GM21723 (cell line): ENCODE results near the gene GDE1.

Experiments
- ATAC-seq: cut with Tn5 transposase; IDR thresholded peaks from one replicate; pipeline ENCODE4 v1.9.1; 2021; ENCODE audit warnings: mild to moderate bottlenecking, moderate library complexity; ENCODE audit not compliant: unreplicated experiment

The GDE1 gene

GRCh38 chr16:19488213-19488640 lies 33.7 kb downstream of the GDE1 start:
- no peak for ATAC-seq

DNA sequence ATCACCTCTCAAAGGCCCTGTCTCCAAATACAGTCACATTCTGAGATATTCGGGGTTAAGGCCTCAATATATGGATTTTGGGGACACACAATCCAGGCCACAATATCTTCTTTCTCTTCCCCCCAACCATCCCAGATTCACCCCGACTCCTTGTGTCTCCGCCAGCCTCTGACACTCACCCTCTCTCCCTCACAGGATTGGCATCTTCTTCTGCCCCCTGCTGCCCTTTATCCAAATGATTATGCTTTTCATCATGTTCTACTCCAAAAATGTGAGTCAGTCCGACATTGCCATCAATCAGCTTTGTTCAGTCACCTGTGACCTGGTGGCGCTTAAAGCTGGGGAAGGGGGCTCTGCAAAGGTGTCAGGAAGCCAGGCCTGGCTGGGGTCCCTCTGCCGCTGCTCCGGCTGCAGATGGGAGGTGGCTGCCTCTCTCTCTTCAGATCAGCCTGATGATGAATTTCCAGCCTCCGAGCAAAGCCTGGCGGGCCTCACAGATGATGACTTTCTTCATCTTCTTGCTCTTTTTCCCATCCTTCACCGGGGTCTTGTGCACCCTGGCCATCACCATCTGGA lies 35.1 kb downstream of the GDE1 start:
- no peak for ATAC-seq

DNA sequence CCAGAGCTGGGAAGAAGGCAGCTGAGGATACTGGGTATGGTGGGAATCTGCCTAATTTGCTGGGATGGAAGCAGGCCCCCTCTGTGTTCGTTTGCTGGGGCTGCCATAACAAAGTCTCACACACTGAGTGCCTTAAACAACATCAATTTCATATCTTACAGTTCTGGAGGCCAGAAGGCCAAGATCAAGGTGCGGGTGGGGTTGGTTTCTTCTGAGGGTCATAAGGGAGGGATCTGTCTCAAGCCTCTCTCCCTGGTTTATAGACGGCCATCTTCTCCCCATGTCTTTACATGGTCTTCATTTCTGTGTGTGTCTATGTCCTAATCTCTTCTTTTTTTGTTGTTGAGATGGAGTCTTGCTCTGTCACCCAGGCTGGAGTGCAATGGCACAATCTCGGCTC lies 35.8 kb downstream of the GDE1 start:
- ATAC-seq = no peak

GRCh38 chr16:19485611-19486010 lies 36.3 kb downstream of the GDE1 start:
- ATAC-seq = no peak

DNA sequence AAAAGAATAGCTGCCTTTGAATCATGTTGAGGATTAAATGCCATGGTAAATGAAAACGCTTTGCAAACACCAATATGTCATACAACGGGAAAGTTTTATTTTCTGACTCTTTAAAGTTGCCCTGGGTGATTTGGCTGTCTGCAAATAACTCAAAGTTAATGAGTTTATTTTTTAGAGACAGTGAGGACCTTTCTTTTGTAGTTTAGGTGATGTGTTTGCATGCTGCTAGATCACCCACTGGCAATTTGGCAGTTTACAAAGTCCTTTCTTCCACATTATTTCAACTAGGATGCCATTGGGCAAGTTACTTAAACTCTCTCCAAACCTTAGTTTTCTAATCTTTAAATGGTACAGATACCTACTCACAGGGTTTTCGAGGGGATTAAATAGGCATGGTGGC lies 37.8 kb downstream of the GDE1 start:
- ATAC-seq = no peak

- no peak for ATAC-seq
Observed at GRCh38 chr16:19482291-19482690, 39.6 kb downstream of the GDE1 start.

GRCh38 chr16:19481769-19482168 lies 40.1 kb downstream of the GDE1 start:
- no peak for ATAC-seq

DNA sequence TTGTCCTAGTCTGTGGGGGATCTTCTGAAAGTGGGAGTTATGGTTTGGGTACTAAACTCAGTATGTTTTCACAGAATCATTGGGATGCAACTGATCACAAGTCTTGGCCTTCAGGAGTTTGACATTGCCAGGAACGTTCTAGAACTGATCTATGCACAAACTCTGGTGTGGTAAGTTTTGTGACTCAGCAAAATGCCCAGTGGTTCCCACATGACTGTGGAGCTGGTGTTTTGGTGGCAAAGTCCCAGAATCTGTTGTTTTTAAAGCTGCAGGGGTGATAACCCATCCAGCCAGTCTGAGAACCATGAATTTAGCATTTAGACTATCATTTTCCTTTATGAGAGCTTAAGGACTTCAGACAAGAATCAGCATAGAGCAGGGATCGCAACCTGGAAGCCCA lies 40.6 kb downstream of the GDE1 start:
- ATAC-seq = no peak

DNA sequence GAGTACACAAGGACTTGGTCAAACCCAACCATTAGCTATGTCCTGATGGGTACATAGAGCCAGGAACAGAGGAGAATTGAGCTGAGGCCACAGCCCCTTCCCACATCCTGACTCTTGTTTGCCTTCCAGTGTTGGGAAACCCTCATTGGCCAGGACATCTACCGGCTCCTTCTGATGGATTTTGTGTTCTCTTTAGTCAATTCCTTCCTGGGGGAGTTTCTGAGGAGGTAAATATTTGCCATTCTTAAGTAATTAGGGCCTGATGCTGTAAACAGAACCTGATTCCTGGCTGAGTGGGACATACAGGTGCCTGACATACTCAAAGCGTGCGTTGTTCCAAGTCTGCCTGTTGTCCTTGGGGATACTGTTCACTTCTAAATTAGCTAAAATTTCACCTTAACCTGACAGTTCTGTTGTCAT lies 42.6 kb downstream of the GDE1 start:
- no peak for ATAC-seq

DNA sequence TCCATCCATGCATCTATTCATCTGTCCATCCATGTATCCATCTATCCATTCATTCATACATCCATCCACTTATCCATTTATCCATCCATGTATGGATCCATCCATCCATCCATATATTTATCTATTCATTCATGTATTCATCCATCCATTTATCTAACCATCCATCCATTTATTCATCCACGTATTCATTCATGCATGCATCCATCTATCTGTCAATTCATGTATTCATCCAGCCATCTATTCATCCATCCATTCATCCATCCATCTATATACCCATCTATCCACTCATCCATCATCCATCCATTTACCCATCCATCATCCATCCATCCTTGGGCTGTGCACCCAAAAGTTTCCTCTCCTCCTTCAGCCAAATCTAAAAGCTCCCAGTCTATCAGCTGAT lies 43.4 kb downstream of the GDE1 start:
- no peak for ATAC-seq

GRCh38 chr16:19474617-19475016 lies 47.3 kb downstream of the GDE1 start:
- ATAC-seq = no peak

GRCh38 chr16:19472482-19472881 lies 49.4 kb downstream of the GDE1 start:
- ATAC-seq = no peak

DNA sequence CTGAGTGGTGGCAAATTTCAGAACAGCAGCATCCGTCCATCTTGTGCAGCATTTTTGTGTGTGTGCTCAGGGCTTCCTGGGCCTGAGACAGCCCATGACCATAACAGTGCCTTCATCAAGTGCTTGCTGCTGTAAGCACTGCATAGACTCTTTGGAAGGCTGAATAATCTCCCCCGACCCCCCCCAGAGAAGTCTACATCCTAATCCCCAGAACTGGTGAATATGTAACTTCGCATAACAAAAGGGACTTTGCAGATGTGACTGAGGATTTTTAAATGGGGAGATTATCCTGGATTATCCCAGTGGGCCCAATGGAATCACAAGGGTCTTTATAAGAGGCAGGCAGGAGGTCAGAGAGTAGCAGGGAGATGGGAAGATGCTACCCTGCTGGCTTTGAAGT lies 53.6 kb downstream of the GDE1 start:
- no peak for ATAC-seq

- no peak for ATAC-seq
Observed at GRCh38 chr16:19463468-19464315, 58.2 kb downstream of the GDE1 start.

GRCh38 chr16:19460397-19460796 lies 61.5 kb downstream of the GDE1 start:
- ATAC-seq = no peak

- no peak for ATAC-seq
Observed at GRCh38 chr16:19458722-19459379, 63.0 kb downstream of the GDE1 start.
